Testis (tissue), 3 donors: ENCODE results near the gene DNAJC6. TPM values are rescaled to one million over a fixed set of nuclear protein-coding genes. Genes with fewer than 3 reads are reported as not detected.

Experiments
- DNase-seq: peaks from one replicate; pipeline ENCODE4 v3.0.0-alpha.2; 2019
- H3K27ac ChIP-seq, 2 donors: fragments of 200-600 bp; sonication (generic); one replicate each; pipeline ENCODE4 v1.5.1; 2019
- H3K27me3 ChIP-seq: fragments of 200-600 bp; sonication (generic); one replicate; pipeline ENCODE4 v1.5.1; 2019
- H3K36me3 ChIP-seq: fragments of 200-600 bp; sonication (generic); one replicate; pipeline ENCODE4 v1.5.1; 2017; ENCODE audit warnings: low read depth; ENCODE audit errors: missing control alignments
- H3K4me1 ChIP-seq: fragments of 200-600 bp; sonication (generic); one replicate; pipeline ENCODE4 v1.5.1; 2019
- H3K4me3 ChIP-seq, 2 donors: fragments of 200-600 bp; sonication (generic); one replicate each; pipeline ENCODE4 v1.5.1; 2017 to 2019
- H3K9me3 ChIP-seq: fragments of 200-600 bp; sonication (generic); one replicate; pipeline ENCODE4 v1.5.1; 2017
- POLR2A ChIP-seq: fragments of 450-650 bp; IDR thresholded peaks from one replicate; pipeline ENCODE4 v1.6.1; 2017; ENCODE audit warnings: antibody characterized with exemption, mild to moderate bottlenecking, moderate library complexity
- WGBS, 2 donors: methylation state at CpG; one replicate each; pipeline ENCODE4 v1.1.5; 2018; 5-methylcytosine and 5-hydroxymethylcytosine counted together
- intact Hi-C: fragments of 100-400 bp; cut with DNase I; formaldehyde crosslinking; loops from one replicate; pipeline ENCODE4 v1.15.1; 2023; ENCODE audit warnings: low total_unique reads
- polyA plus RNA-seq: library from polyadenylated mRNA; stranded (reverse); fragments of 350-450 nt; fragmentation: Illumina TruSeq; extraction: RNeasy Lipid Tissue Mini Kit (QIAGEN cat#74804); gene quantifications from one replicate; pipeline ENCODE4 v1.2.3, GENCODE V29; 2014; ENCODE audit warnings: low read depth, low replicate concordance; ENCODE audit not compliant: insufficient read depth
- total RNA-seq, 2 donors: library from RNA; depleted of rRNA; stranded (reverse); fragments of >200 nt; gene quantifications; one replicate each; pipeline ENCODE4 v1.2.3, GENCODE V29; 2016
- TF ChIP-seq, protein P1 (sequence below), 3 experiments: fragments of 450-650 bp in 2 of 3; fragments of 200-600 bp in 1 of 3; sonication (generic) in 1 of 3; IDR thresholded peaks; one replicate each; pipeline ENCODE4 v1.5.1; 2016 to 2019; ENCODE audit warnings: antibody characterized with exemption in 3 of 3, mild to moderate bottlenecking in 2 of 3, moderate library complexity in 1 of 3

Gene DNAJC6
- total and polyA plus RNA-seq, 3 donors from 2014 or later = 5.1 to 7.3 (median 5.2) TPM

DNA sequence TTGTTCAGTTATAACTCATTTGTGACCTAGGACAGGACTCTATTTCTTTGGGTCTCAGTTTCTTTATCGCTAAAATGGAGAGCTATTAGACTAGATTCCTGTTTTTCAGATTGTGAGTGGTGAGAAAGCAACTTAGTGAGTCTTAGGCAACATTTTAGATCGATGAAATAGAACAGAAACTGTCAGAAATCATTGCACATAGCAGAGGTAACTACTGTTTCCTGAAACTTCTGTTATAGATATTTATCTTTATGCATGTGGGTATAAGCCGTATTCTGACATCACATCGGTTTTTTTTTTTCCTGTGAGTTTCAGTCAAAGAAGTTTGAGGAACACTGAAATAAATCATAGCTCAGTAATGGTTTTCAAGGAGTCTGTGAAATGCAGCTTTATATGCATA, 42.1 kb upstream of the DNAJC6 start:
- Histone ChIP-seq H3K4me3 (no peak overlapping the region), H3K36me3 (no peaks in the 10 kb centered on the region), H3K27me3 (no peaks in the 10 kb centered on the region), H3K4me1 (no peaks in the 10 kb centered on the region), H3K27ac (no peak overlapping the region), H3K9me3 (no peaks in the 10 kb centered on the region)
- WGBS, 2 donors = 60 to 70% methylated on average over 4 of the region's 4 CpGs
- TF ChIP-seq, protein P1, sequence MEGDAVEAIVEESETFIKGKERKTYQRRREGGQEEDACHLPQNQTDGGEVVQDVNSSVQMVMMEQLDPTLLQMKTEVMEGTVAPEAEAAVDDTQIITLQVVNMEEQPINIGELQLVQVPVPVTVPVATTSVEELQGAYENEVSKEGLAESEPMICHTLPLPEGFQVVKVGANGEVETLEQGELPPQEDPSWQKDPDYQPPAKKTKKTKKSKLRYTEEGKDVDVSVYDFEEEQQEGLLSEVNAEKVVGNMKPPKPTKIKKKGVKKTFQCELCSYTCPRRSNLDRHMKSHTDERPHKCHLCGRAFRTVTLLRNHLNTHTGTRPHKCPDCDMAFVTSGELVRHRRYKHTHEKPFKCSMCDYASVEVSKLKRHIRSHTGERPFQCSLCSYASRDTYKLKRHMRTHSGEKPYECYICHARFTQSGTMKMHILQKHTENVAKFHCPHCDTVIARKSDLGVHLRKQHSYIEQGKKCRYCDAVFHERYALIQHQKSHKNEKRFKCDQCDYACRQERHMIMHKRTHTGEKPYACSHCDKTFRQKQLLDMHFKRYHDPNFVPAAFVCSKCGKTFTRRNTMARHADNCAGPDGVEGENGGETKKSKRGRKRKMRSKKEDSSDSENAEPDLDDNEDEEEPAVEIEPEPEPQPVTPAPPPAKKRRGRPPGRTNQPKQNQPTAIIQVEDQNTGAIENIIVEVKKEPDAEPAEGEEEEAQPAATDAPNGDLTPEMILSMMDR (IDR thresholded peaks at IDR 0.05) = no peak
- TF ChIP-seq POLR2A = no peak
- no peak for DNase-seq
- intact Hi-C loops = no loop called here

- intact Hi-C loops = no loop called here
- H3K36me3 ChIP-seq = no peaks in the 10 kb centered on the region
- DNase-seq = no peak
- H3K4me1 ChIP-seq = no peaks in the 10 kb centered on the region
- no peaks in the 10 kb centered on the region for H3K27me3 ChIP-seq
- no peaks in the 10 kb centered on the region for H3K9me3 ChIP-seq
- H3K27ac ChIP-seq = no peak overlapping the region
- H3K4me3 ChIP-seq = no peak overlapping the region
- WGBS, 2 donors = 65 to 67% methylated on average over 1 of the region's 1 CpG
- TF ChIP-seq, protein P1 (IDR thresholded peaks at IDR 0.05) = no peak
- no peak for TF ChIP-seq POLR2A
Observed at GRCh38 chr1:65267683-65268082, 41.7 kb upstream of the DNAJC6 start.

DNA sequence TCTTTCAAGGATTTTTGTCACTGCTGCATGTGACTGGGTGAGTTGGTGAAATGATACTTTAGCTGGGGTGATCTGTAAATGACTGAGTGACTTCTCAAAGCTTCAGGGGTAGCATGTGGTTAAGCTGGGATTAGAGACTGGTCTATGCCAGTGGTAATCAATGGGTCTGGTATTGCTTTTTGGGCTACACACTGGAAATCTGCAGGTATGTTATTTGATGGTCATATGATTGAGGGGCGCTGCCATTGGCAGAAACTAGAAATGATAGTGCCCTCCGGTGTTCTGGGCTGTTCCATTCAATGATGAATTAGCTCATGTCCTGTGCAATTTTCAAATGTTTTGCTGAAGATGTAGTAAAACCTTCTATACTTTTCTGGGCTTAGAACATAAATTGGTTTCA, 39.7 kb upstream of the DNAJC6 start:
- WGBS, 2 donors = 86 to 89% methylated on average over 2 of the region's 2 CpGs
- Histone ChIP-seq H3K27me3 (no peaks in the 10 kb centered on the region), H3K9me3 (no peaks in the 10 kb centered on the region), H3K4me3 (no peak overlapping the region), H3K27ac (no peak overlapping the region), H3K36me3 (no peaks in the 10 kb centered on the region), H3K4me1 (no peaks in the 10 kb centered on the region)
- intact Hi-C loops = no loop called here
- no peak for TF ChIP-seq POLR2A
- TF ChIP-seq, protein P1 (IDR thresholded peaks at IDR 0.05) = no peak
- no peak for DNase-seq

DNA sequence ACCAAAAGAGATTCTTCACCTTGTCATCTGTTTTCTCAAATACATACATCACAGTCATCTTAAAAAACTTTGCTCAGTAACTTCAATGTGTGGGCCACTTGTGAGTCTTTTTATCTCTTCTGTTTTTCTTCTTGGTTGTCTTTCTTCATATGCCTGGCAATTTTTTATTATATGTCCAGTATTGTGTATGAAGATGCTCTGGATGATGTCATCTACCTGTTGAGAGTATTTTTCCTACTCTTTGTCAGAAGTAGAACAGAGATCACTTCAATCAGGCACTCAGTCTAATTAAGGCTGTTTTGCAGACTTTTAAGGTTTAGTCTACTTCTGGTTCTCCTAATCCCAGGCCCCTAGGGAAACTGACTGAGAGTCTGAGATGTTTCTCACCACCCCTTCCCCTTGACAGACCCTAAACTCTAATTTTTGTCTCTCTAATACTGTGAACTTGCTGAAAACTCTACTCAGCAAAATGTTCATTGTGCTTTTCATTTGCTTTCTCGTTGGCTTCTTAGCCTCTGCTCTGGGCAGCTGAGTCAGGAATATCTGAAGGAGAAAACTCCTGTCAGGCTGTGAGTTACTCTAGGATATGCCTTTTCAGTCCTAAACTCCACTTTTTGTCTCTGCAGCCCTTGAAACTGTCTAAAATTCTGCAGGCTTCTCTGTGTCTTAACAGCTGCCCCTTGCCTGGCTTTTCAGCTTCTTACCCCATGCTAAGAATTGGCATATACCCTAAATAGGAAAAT, 33.0 kb upstream of the DNAJC6 start:
- TF ChIP-seq POLR2A = no peak
- TF ChIP-seq, protein P1 (IDR thresholded peaks at IDR 0.05) = no peak
- Histone ChIP-seq H3K36me3 (no peaks in the 10 kb centered on the region), H3K27me3 (no peaks in the 10 kb centered on the region), H3K27ac (no peak overlapping the region), H3K4me3 (no peak overlapping the region), H3K4me1 (no peaks in the 10 kb centered on the region), H3K9me3 (no peaks in the 10 kb centered on the region)
- DNase-seq = no peak
- 59 to 77% methylated on average over 1 of the region's 1 CpG for WGBS, 2 donors
- intact Hi-C loops = no loop called here
